ENCODE data around the gene HTR2B.

Gene HTR2B

GRCh38 chr2:231124838-231125568 is at the start of gene HTR2B:
Gene HTR2B (minus strand): TSS chr2:231125042. CDS start chr2:231123764, 1,278 bp downstream.
- Mint-ChIP-seq H3K4me1 (no peaks in the 10 kb centered on the region), H3K4me3 (no peak within 1 kb of the TSS), H3K9me3 (no peaks in the 10 kb centered on the region), H3K27ac (no peak within 1 kb of the TSS), H3K36me3 (peaks cover 9% of the 10 kb centered on the region)
- no peak for DNase-seq (ENCODE audit: low spot score in 2 of 2)
- peak; percentile 57 for ATAC-seq

DNA sequence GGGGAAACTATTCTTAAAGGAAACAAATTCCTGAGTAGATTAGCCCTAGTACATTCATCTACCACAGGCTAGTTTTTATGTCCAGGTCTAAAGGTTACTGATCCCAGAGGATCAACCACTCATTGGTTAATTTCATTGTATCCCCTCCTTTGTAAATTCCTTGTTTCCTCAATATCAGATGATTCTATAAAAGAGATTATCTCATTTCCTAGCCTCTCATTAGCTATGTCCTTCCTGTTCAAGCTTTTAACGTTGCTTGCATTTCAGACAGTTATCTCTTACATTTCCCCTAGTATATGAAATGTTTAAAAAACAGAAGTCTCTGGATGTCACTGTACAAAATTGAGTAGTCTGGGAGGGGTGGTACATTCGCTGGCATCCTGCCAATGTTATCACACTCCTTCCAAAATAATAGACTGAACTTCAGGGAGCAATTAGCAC is 49.4 kb upstream of the HTR2B start:
- H3K4me3 Mint-ChIP-seq, result no peak overlapping the region
- DNase-seq (ENCODE audit: low spot score in 2 of 2), result no peak
- peaks cover 8% of the 10 kb centered on the region for H3K4me1 Mint-ChIP-seq
- no peak overlapping the region for H3K27ac Mint-ChIP-seq
- no peak for ATAC-seq
- H3K9me3 Mint-ChIP-seq, result no peaks in the 10 kb centered on the region
- H3K36me3 Mint-ChIP-seq, result peaks cover 73% of the 10 kb centered on the region

DNA sequence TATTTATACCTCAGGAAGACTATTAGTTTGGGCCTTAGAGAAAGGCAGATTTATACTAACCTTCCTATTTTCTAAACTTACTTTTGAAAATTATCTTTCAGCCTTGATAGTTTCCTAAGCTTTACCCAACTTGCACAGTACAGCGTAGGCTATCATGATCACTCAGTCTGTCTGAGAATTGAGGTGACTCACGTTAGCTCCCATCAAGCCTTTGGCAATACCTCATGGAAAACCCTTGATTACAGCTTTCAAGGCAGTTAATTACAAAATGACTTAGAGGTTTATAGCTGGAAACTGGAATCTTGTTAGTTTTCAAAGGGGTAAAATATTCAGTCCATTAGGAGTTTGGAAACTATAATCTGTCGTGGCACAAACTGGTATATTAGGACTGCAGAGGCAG is 47.2 kb upstream of the HTR2B start:
- Mint-ChIP-seq H3K4me3 (no peak overlapping the region), H3K9me3 (no peaks in the 10 kb centered on the region), H3K27ac (no peak overlapping the region), H3K36me3 (peaks cover 93% of the 10 kb centered on the region), H3K4me1 (peaks cover 18% of the 10 kb centered on the region)
- DNase-seq (ENCODE audit: low spot score in 2 of 2), result no peak
- ATAC-seq, result no peak

GRCh38 chr2:231170055-231170454 is 45.2 kb upstream of the HTR2B start:
- DNase-seq (ENCODE audit: low spot score in 2 of 2), result no peak
- ATAC-seq, result no peak
- no peaks in the 10 kb centered on the region for H3K9me3 Mint-ChIP-seq
- peaks cover 22% of the 10 kb centered on the region for H3K4me1 Mint-ChIP-seq
- peak overlapping the region; percentile 76 for H3K27ac Mint-ChIP-seq
- H3K36me3 Mint-ChIP-seq, result peaks cover 99% of the 10 kb centered on the region
- H3K4me3 Mint-ChIP-seq, result no peak overlapping the region

DNA sequence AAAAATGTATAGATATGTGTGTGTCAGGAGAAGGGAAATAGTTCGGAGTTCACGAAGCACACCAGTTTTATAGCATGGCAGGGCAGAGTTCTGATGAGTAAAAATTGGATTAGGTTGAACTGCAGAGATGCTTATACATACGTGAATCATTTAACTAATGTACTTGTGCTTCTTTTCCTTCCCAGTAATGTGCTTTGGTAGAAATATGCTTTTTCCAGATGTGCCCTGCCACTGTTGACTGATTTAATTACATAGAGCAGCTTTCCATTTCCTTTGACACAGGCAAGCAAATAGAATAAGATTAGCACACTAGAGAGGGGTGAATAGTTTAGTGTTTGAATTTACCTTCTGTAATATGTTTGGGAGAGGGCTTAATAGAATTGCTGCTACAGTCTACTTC is 44.6 kb upstream of the HTR2B start:
- peaks cover 99% of the 10 kb centered on the region for H3K36me3 Mint-ChIP-seq
- ATAC-seq, result no peak
- no peak overlapping the region for H3K4me3 Mint-ChIP-seq
- H3K27ac Mint-ChIP-seq, result peak overlapping the region; percentile 76
- peaks cover 22% of the 10 kb centered on the region for H3K4me1 Mint-ChIP-seq
- H3K9me3 Mint-ChIP-seq, result no peaks in the 10 kb centered on the region
- no peak for DNase-seq (ENCODE audit: low spot score in 2 of 2)

DNA sequence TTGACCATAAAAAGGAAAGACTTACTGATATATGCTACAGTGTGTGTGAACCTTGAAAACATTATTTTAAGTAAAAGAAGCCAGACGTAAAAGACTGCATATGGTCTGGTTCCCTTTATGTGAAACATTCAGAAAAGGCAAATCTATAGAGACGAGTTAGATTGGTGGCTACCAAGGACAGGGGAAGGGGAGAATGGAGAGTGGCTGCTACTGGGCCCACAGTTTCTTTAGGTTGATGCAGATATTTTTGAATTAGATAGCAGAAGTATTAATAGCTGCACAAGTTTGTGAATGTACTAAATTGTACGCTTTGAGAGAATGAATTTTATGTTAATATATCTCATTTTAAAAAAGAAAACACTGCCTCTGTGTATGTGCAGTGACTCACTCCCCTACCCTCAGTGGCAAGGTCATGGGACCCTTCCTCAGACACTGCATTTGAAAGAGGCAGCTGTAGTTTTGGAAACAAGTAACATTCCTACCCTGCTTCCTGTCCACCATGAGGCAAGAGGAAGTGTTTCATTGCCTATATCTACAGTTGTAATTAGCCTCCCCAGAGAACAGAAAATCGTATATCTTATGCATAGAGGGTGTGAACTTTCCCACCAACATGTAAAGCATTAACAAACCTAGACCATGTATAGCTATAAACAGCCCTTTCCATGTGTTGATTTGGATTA is 43.8 kb upstream of the HTR2B start:
- Mint-ChIP-seq H3K36me3 (peaks cover 99% of the 10 kb centered on the region), H3K4me3 (no peak overlapping the region), H3K9me3 (no peaks in the 10 kb centered on the region), H3K27ac (peak overlapping the region; percentile 0), H3K4me1 (peaks cover 22% of the 10 kb centered on the region)
- ATAC-seq (no peak), DNase-seq (ENCODE audit: low spot score in 2 of 2) (no peak)

GRCh38 chr2:231167745-231168459 is 43.1 kb upstream of the HTR2B start:
- Mint-ChIP-seq H3K9me3 (no peaks in the 10 kb centered on the region), H3K4me1 (peaks cover 22% of the 10 kb centered on the region), H3K36me3 (peaks cover 100% of the 10 kb centered on the region), H3K4me3 (no peak overlapping the region), H3K27ac (peak overlapping the region; percentile 0)
- no peak for DNase-seq (ENCODE audit: low spot score in 2 of 2)
- peak; percentile 48 for ATAC-seq

GRCh38 chr2:231163414-231164095 is 38.7 kb upstream of the HTR2B start:
- DNase-seq (ENCODE audit: low spot score in 2 of 2) (no peak), ATAC-seq (no peak)
- Mint-ChIP-seq H3K4me1 (peaks cover 36% of the 10 kb centered on the region), H3K27ac (no peak overlapping the region), H3K4me3 (no peak overlapping the region), H3K36me3 (peaks cover 93% of the 10 kb centered on the region), H3K9me3 (no peaks in the 10 kb centered on the region)

DNA sequence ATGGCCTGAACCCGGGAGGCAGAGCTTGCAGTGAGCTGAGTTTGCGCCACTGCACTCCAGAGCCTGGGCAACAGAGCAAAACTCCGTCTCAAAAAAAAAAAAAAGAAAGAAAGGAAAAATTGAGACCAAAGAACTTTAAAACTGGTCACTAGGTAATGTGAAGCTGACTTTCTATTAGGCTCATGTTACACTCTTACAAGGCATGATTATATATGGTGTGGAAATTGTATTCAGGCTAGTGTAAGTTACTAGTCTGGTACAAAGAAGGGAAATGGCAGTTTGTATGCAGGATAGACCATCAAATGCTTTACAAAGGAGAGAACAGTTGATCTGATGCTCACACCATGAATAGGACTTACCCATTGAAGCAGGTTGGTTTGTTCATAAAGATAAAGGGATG is 38.2 kb upstream of the HTR2B start:
- ATAC-seq (no peak), DNase-seq (ENCODE audit: low spot score in 2 of 2) (no peak)
- H3K9me3 Mint-ChIP-seq, result no peaks in the 10 kb centered on the region
- H3K4me1 Mint-ChIP-seq, result peaks cover 31% of the 10 kb centered on the region
- peaks cover 92% of the 10 kb centered on the region for H3K36me3 Mint-ChIP-seq
- H3K4me3 Mint-ChIP-seq, result no peak overlapping the region
- H3K27ac Mint-ChIP-seq, result peak overlapping the region; percentile 52

- Mint-ChIP-seq H3K4me3 (no peak overlapping the region), H3K27ac (peak overlapping the region; percentile 81)
Measured at GRCh38 chr2:231161877-231162329, 37.1 kb upstream of the HTR2B start.

DNA sequence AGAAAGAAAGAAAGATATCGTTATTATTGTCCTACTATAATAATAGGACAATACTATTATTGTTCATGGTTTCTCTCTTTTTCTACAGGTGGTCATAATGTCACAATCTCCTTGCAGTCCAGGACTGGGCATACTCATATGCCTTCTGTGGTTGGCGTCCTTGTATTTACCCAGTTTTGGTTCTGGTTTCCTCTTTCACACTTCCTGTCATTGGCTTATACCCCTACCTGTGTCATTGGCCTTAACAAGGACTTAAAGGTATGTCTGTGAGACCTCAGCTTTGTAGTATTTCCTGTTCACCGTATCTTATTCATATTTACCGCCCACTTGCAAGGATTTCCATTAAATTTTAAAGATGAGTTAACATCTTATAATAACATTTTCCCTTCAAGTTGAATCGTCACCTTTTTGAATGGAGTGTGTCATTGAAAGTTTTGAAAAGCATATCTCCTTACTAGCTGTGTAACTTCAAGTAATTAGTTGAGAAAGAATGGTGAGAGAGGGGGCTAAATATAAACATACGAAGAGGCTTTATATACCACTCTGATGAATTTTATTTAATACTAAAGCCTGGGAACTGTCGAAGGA is 36.5 kb upstream of the HTR2B start:
- DNase-seq (ENCODE audit: low spot score in 2 of 2), result no peak
- H3K4me3 Mint-ChIP-seq, result no peak overlapping the region

More at GRCh38 chr2:231161877-231162329, 37.1 kb upstream of the HTR2B start:
- H3K36me3 Mint-ChIP-seq, result peaks cover 92% of the 10 kb centered on the region
- no peaks in the 10 kb centered on the region for H3K9me3 Mint-ChIP-seq
- peaks cover 19% of the 10 kb centered on the region for H3K4me1 Mint-ChIP-seq
- no peak for ATAC-seq
- no peak for DNase-seq (ENCODE audit: low spot score in 2 of 2)

DNA sequence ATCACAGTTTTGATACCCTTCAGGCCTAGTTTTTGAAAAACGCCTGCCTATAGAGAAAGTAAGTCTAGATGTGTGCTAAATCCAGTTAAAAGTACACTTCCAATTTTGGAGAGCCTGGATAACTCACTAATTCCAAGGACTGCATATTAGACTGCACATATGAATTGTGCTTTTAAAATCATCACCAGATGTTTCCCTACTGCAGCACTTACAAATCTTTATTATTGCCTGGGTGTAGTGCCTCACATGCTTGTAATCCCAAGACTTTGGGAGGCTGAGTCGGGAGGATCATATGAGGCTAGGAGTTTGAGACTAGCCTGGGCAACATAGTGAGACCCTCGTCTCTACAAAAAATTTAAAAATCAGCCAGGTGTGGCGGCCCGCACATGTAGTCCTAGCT is 35.9 kb upstream of the HTR2B start:
- Mint-ChIP-seq H3K36me3 (peaks cover 92% of the 10 kb centered on the region), H3K27ac (no peak overlapping the region), H3K9me3 (no peaks in the 10 kb centered on the region), H3K4me1 (peaks cover 14% of the 10 kb centered on the region), H3K4me3 (no peak overlapping the region)
- DNase-seq (ENCODE audit: low spot score in 2 of 2), result no peak
- ATAC-seq, result no peak

More for the DNA sequence above, 36.5 kb upstream of the HTR2B start:
- ATAC-seq, result peak; percentile 90
- Mint-ChIP-seq H3K27ac (peak overlapping the region; percentile 81), H3K4me1 (peaks cover 14% of the 10 kb centered on the region), H3K36me3 (peaks cover 92% of the 10 kb centered on the region), H3K9me3 (no peaks in the 10 kb centered on the region)

- no peak for ATAC-seq
- Mint-ChIP-seq H3K9me3 (no peaks in the 10 kb centered on the region), H3K4me1 (peaks cover 14% of the 10 kb centered on the region), H3K27ac (peak overlapping the region; percentile 17), H3K36me3 (peaks cover 91% of the 10 kb centered on the region), H3K4me3 (no peak overlapping the region)
- DNase-seq (ENCODE audit: low spot score in 2 of 2), result no peak
Measured at GRCh38 chr2:231159306-231159705, 34.5 kb upstream of the HTR2B start.

DNA sequence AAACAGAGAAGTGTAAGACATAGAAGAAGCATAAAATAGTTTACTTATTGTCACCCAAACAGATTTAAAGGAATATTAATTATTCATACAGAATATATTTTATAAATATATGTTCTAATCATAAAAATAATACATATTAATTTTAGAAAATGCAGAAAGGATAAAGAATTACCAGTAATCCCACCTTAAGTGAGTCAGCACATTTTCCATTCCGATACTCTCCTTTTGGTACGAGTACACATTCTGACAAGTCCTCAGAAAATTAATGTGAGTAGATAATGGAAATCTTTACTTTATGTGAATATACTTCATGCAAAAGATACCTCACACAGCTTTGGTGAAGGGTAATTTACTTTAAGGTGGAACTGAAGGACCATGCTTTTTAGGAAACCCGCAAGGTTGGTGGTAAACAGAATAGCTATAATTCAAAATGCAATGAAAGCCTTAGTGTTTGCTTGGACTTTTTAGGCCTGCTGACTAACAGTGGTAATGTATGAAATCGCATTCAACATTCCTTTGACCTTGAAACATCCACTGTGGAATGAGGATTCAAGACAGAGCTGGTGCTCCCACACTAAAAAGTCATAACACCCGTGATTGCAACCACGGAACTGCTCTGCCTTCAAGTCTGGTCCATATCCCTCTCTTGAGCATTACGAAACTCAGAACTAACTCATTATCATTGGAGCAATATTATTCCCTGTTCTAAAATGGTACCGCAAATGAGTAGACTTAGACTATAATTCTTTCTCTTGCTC is 28.1 kb upstream of the HTR2B start:
- Mint-ChIP-seq H3K36me3 (peaks cover 95% of the 10 kb centered on the region), H3K4me1 (no peaks in the 10 kb centered on the region)
- no peak for DNase-seq (ENCODE audit: low spot score in 2 of 2)

More for the DNA sequence above, 28.1 kb upstream of the HTR2B start:
- no peak overlapping the region for H3K4me3 Mint-ChIP-seq
- no peaks in the 10 kb centered on the region for H3K9me3 Mint-ChIP-seq
- H3K27ac Mint-ChIP-seq, result no peak overlapping the region
- ATAC-seq, result no peak

Measured in stimulated activated effector memory CD8-positive, alpha-beta T cell treated with anti-CD3 and anti-CD28 coated beads, Interleukin-12 subunit alpha, Interleukin-12 subunit beta, amount 100 ng/mL, for 72 hours (primary cell).